K562 (cell line): ENCODE data around the gene USP10. TPM values are rescaled to one million over a fixed set of nuclear protein-coding genes. Genes with fewer than 3 reads are reported as not detected.

Experiments used
- ATAC-seq: fragments of 200-7000 bp; cut with Tn5 transposase; 3 replicates; pipeline ENCODE4 v1.9.1; 2020; ENCODE audit warnings: moderate library complexity
- Bru-seq: library from RNA; stranded (reverse); fragments of 400-500 nt; gene quantifications from one replicate; lab custom pipeline; 2021; lab: Mats Ljungman, UMichigan
- BruChase-seq, 2 experiments: library from RNA; stranded (reverse); fragments of 400-500 nt; gene quantifications; one replicate each; lab custom pipeline; 2021; lab: Mats Ljungman, UMichigan
- BruUV-seq: library from RNA; stranded (reverse); fragments of 400-500 nt; replicated peaks from 2 replicates; lab custom pipeline; 2021; lab: Mats Ljungman, UMichigan
- CTCF ChIA-PET: fragments of 300-600 bp; formaldehyde crosslinking; extraction: SDS; loops from one replicate; lab custom pipeline; 2021; ENCODE audit warnings: low intra/inter-chr PET ratio; lab: Yijun Ruan, JAX
- POLR2A ChIA-PET: fragments of 300-600, 350-650 bp; sonication (Branson Sonifier 250); formaldehyde crosslinking; extraction: SDS; loops from one replicate; lab custom pipeline; 2021; ENCODE audit warnings: antibody characterized with exemption, inconsistent platforms; lab: Yijun Ruan, JAX
- DNase-seq, 4 experiments: peaks; one replicate each; pipeline versions ENCODE4 v3.0.0 to v3.0.0-alpha.2; 2011 to 2018; ENCODE audit warnings: low spot score in 3 of 4, mixed read lengths in 3 of 4; ENCODE audit errors: extremely low read depth in 1 of 4
- FAIRE-seq: peaks from 2 replicates; lab custom pipeline; 2011; peaks lifted over from hg19 to GRCh38; lab: Jason Lieb, UNC
- H2AFZ ChIP-seq: 2 replicates; pipeline ENCODE4 v1.6.0; 2011; ENCODE audit warnings: low read depth, low read length, control low read depth, inconsistent platforms
- H3K27ac ChIP-seq: fragments of 200-600 bp; 3 replicates; pipeline ENCODE4 v1.8.0; 2011; ENCODE audit warnings: low read depth, mild to moderate bottlenecking, control low read depth, inconsistent platforms, low read length, moderate library complexity, mixed read lengths; ENCODE audit errors: extremely low read depth
- H3K27me3 ChIP-seq, 2 experiments: fragments of 300-600 bp in 1 of 2; 2 replicates in 1 of 2; 3 replicates in 1 of 2; pipeline versions ENCODE4 v1.6.0 to v1.8.0; 2011; ENCODE audit warnings: inconsistent platforms in 2 of 2, low read length in 2 of 2, mild to moderate bottlenecking in 1 of 2, mixed read lengths in 1 of 2, moderate library complexity in 1 of 2; ENCODE audit not compliant: control insufficient read depth in 2 of 2, insufficient read depth in 2 of 2
- H3K36me3 ChIP-seq: fragments of 300-600 bp; 3 replicates; pipeline ENCODE4 v1.8.0; 2011; ENCODE audit warnings: mild to moderate bottlenecking, low read length, inconsistent platforms; ENCODE audit not compliant: control insufficient read depth, insufficient read depth
- H3K4me1 ChIP-seq, 2 experiments: fragments of 200-600 bp in 1 of 2; replicated peaks in 1 of 2; 2 replicates in 1 of 2; 3 replicates in 1 of 2; pipeline versions ENCODE4 v1.5.1 to v1.8.0; 2011; ENCODE audit warnings: inconsistent platforms in 2 of 2, low read length in 2 of 2, mild to moderate bottlenecking in 1 of 2, mixed read lengths in 1 of 2, moderate library complexity in 1 of 2; ENCODE audit not compliant: control insufficient read depth in 2 of 2, insufficient read depth in 2 of 2
- H3K4me2 ChIP-seq: 2 replicates; pipeline ENCODE4 v1.6.1; 2011; ENCODE audit warnings: low read length, control low read depth, inconsistent platforms, mixed read lengths; ENCODE audit not compliant: insufficient read depth
- H3K4me3 ChIP-seq: fragments of 200-600 bp; sonication (generic), shearing (Covaris generic); 2 replicates; pipeline ENCODE4 v1.5.1; 2016; ENCODE audit warnings: control low read depth, inconsistent platforms
- H3K79me2 ChIP-seq: fragments of 200-600 bp; 3 replicates; pipeline ENCODE4 v1.8.0; 2011; ENCODE audit warnings: low read length, inconsistent platforms; ENCODE audit not compliant: control insufficient read depth, insufficient read depth
- H3K9ac ChIP-seq, 2 experiments: 2 replicates each; pipeline versions ENCODE4 v1.6.0 to v1.6.1; 2011; ENCODE audit warnings: low read depth in 2 of 2, low read length in 2 of 2, control low read depth in 1 of 2, inconsistent platforms in 1 of 2, mild to moderate bottlenecking in 1 of 2, mixed read lengths in 1 of 2; ENCODE audit not compliant: insufficient read depth in 1 of 2
- H3K9me1 ChIP-seq: one replicate; pipeline ENCODE4 v1.6.0; 2011; ENCODE audit warnings: inconsistent platforms, mild to moderate bottlenecking, low read length, moderate library complexity; ENCODE audit not compliant: control insufficient read depth, insufficient read depth
- H3K9me3 ChIP-seq: replicated peaks from 2 replicates; pipeline ENCODE4 v1.5.1; 2011; ENCODE audit warnings: low read depth, low read length, inconsistent platforms; ENCODE audit not compliant: control insufficient read depth, insufficient read depth
- H4K20me1 ChIP-seq: replicated peaks from 2 replicates; pipeline ENCODE4 v1.6.1; 2011; ENCODE audit warnings: low read length, inconsistent platforms, mixed read lengths; ENCODE audit not compliant: control insufficient read depth, insufficient read depth
- ARID2 ChIP-seq: fragments of 450-650 bp; IDR thresholded peaks from 2 replicates; pipeline ENCODE4 v1.6.1; 2017; ENCODE audit warnings: antibody characterized with exemption, mild to moderate bottlenecking
- E4F1 ChIP-seq: fragments of 250-450 bp; sonication (Bioruptor Pico); IDR thresholded peaks from 2 replicates; pipeline ENCODE4 v1.5.0; 2021; ENCODE audit warnings: mild to moderate bottlenecking, borderline replicate concordance
- MAFF ChIP-seq: IDR thresholded peaks from 2 replicates; pipeline ENCODE4 v1.6.1; 2012; ENCODE audit warnings: low read length, improper control_type of control experiment
- MEIS2 ChIP-seq: fragments of 450-650 bp; IDR thresholded peaks from 2 replicates; pipeline ENCODE4 v1.6.1; 2014; ENCODE audit warnings: mild to moderate bottlenecking; ENCODE audit not compliant: partially characterized antibody
- NR0B1 ChIP-seq: fragments of 450-650 bp; IDR thresholded peaks from one replicate; pipeline ENCODE4 v1.6.1; 2018; ENCODE audit warnings: mild to moderate bottlenecking, moderate library complexity; ENCODE audit not compliant: partially characterized antibody
- POLR2G ChIP-seq: fragments of 200-400 bp; formaldehyde crosslinking; IDR thresholded peaks from 2 replicates; pipeline ENCODE4 v1.6.1; 2017; ENCODE audit warnings: low read depth, mild to moderate bottlenecking, antibody characterized with exemption, low read length, moderate library complexity
- SUPT5H ChIP-seq: fragments of 450-650 bp; IDR thresholded peaks from 2 replicates; pipeline ENCODE4 v1.6.1; 2016
- ZNF347 ChIP-seq: fragments of 450-650 bp; formaldehyde crosslinking; IDR thresholded peaks from 2 replicates; pipeline ENCODE4 v1.4.0; 2020; ENCODE audit warnings: low read depth, mild to moderate bottlenecking, moderate library complexity
- ZNF586 ChIP-seq: fragments of 450-650 bp; formaldehyde crosslinking; conservative IDR thresholded peaks from 2 replicates; pipeline ENCODE4 v1.4.0; 2020; ENCODE audit warnings: mild to moderate bottlenecking, moderate library complexity
- ZZZ3 ChIP-seq: fragments of 450-650 bp; IDR thresholded peaks from 2 replicates; pipeline ENCODE4 v1.6.1; 2016; ENCODE audit warnings: antibody characterized with exemption, mild to moderate bottlenecking, moderate library complexity
- WGBS: fragments of 100-300 bp; shearing (Covaris generic); methylation state at CpG from one replicate; pipeline ENCODE4 v1.1.6; 2016; ENCODE audit warnings: low coverage, mixed read lengths; ENCODE audit not compliant: insufficient coverage; ENCODE audit errors: missing lambda C conversion rate; 5-methylcytosine and 5-hydroxymethylcytosine counted together
- in situ Hi-C: fragments of 300-500 bp; cut with MboI; formaldehyde crosslinking; loops from 4 replicates; pipeline ENCODE4 v1.15.0; 2018; ENCODE audit warnings: inconsistent platforms, mixed read lengths
- intact Hi-C: fragments of 100-400 bp; cut with micrococcal nuclease; formaldehyde crosslinking; loops from 2 replicates; pipeline ENCODE4 v1.14.2; 2022
- long read RNA-seq, 3 experiments: library from polyadenylated mRNA in 2 of 3; library from RNA in 1 of 3; unstranded in 2 of 3; stranded (forward) in 1 of 3; transcript quantifications; one replicate each; pipeline ENCODE4 v2.0.0, GENCODE V29; 2019 to 2022
- polyA minus RNA-seq, 3 experiments: library from RNA; depleted of rRNA, polyadenylated mRNA; stranded (reverse); fragments of >200 nt; gene quantifications; 2 replicates each; pipeline ENCODE4 v1.2.3, GENCODE V29; 2011
- polyA plus RNA-seq, 8 experiments: library from polyadenylated mRNA; depleted of rRNA in 4 of 8; stranded (reverse) in 5 of 8; unstranded in 3 of 8; fragments of >200 nt; fragmentation: Nextera tagmentation in 2 of 8; fragmentation: Illumina TruSeq in 1 of 8; extraction: Ambion mirVana in 2 of 8; extraction: Trizol in 1 of 8; gene quantifications; 2 replicates each; pipeline versions ENCODE4 v1.2.1 to v1.2.3, GENCODE V29; 2011 to 2014; ENCODE audit warnings: inconsistent platforms in 1 of 8, missing spikeins in 1 of 8
- total RNA-seq, 7 experiments: library from RNA; depleted of rRNA in 6 of 7; stranded (reverse); fragments of >200 nt in 6 of 7; fragmentation: Illumina TruSeq in 2 of 7; extraction: Trizol in 2 of 7; gene quantifications; 2 replicates each; pipeline versions ENCODE4 v1.2.1 to v1.2.3, GENCODE V29; 2011 to 2021; ENCODE audit warnings: low replicate concordance in 1 of 7

Gene USP10
- total RNA-seq (2011; cell fraction: chromatin; rRNA removed; ENCODE audit: low replicate concordance), result 154 and 338 TPM in 2 replicates
- total RNA-seq (2011; cell fraction: nucleolus; rRNA removed), result 84.7 and 99.0 TPM in 2 replicates
- total RNA-seq (2011; cell fraction: nucleoplasm; rRNA removed), result 165 and 228 TPM in 2 replicates
- 78.1 and 96.9 TPM in 2 replicates for total RNA-seq (2014; rRNA removed)
- total RNA-seq (2014; rRNA removed; fragmentation: Illumina TruSeq; extraction: Trizol), result 116 and 129 TPM in 2 replicates
- total RNA-seq (2015; rRNA removed; fragmentation: Illumina TruSeq; extraction: Trizol), result 113 and 121 TPM in 2 replicates
- total RNA-seq (2021), result 166 and 171 TPM in 2 replicates
- polyA plus RNA-seq (2011; rRNA removed), result 130 and 174 TPM in 2 replicates
- polyA plus RNA-seq (2011; cell fraction: cytosol; rRNA removed), result 147 and 220 TPM in 2 replicates
- polyA plus RNA-seq (2011; cell fraction: nucleus; rRNA removed), result 170 and 240 TPM in 2 replicates
- polyA plus RNA-seq (2012), result 98.9 and 130 TPM in 2 replicates
- polyA plus RNA-seq (2014; fragmentation: Illumina TruSeq; extraction: Trizol), result 161 and 197 TPM in 2 replicates
- polyA plus RNA-seq (2014; fragmentation: Nextera tagmentation; extraction: Ambion mirVana), result 10 to 100 TPM; 61.7 to 61.9 TPM
- 87.2 and 93.2 TPM in 2 replicates for polyA plus RNA-seq (2014; rRNA removed)
- polyA minus RNA-seq (2011; rRNA and poly(A)+ RNA removed), result 228 and 275 TPM in 2 replicates
- 118 and 134 TPM in 2 replicates for polyA minus RNA-seq (2011; cell fraction: cytosol; rRNA and poly(A)+ RNA removed)
- 62.6 and 87.9 TPM in 2 replicates for polyA minus RNA-seq (2011; cell fraction: nucleus; rRNA and poly(A)+ RNA removed)
- Bru-seq, nascent RNA, result percentile 94 among the genes with signal in this experiment
- percentile 96 among the genes with signal in this experiment for BruChase-seq, experiment 1, labeled RNA remaining after a 2-hour chase
- BruChase-seq, experiment 2, labeled RNA remaining after a 6-hour chase, result percentile 94 among the genes with signal in this experiment
- long read RNA-seq, experiment 1, transcript USP10-201 (14 exons, 3,009 nt), result major isoform, 262 of 681 reads
- long read RNA-seq, experiment 1, transcript USP10-207 (12 exons, 1,315 nt), result minor isoform, 19 of 681 reads
- long read RNA-seq, experiment 1, partial matches to known transcripts, result 247 of 681 reads
- long read RNA-seq, experiment 1, other reads (novel, unspliced or antisense), result 149 of 681 reads
- long read RNA-seq, experiment 2, transcript USP10-201 (14 exons, 3,009 nt), result major isoform, 28 of 99 reads
- long read RNA-seq, experiment 2, partial matches to known transcripts, result 16 of 99 reads
- long read RNA-seq, experiment 2, other reads (novel, unspliced or antisense), result 55 of 99 reads
- long read RNA-seq, experiment 3, transcript USP10-207 (12 exons, 1,315 nt), result minor isoform, 6 of 156 reads
- long read RNA-seq, experiment 3, transcript USP10-201 (14 exons, 3,009 nt), result major isoform, 66 of 156 reads
- long read RNA-seq, experiment 3, partial matches to known transcripts, result 64 of 156 reads
- long read RNA-seq, experiment 3, other reads (novel, unspliced or antisense), result 17 of 156 reads

- no peaks in the 10 kb centered on the region for H3K27me3 ChIP-seq
- H3K4me2 ChIP-seq, result peak within 1 kb of the TSS; percentile 95
- H3K9me1 ChIP-seq, result peaks cover 6% of the 10 kb centered on the region
- no TSS peak for BruUV-seq
- peak within 1 kb of the TSS; percentile 99 for H3K4me3 ChIP-seq
- peak within 1 kb of the TSS; percentile 90 for H3K27ac ChIP-seq
- peak within 1 kb of the TSS; percentile 96 for H2AFZ ChIP-seq
- H4K20me1 ChIP-seq, result peaks cover 35% of the 10 kb centered on the region
- H3K9ac ChIP-seq, result peak within 1 kb of the TSS; percentile 87 to 100
- POLR2A ChIA-PET, result interaction anchor here (0.7 to 2.4 kb wide), 12 partner anchors 8 to 47 kb away, joined by 3 to 16 read pairs (median 4); no protein-coding TSS in a partner anchor
- peaks cover 22% of the 10 kb centered on the region for H3K36me3 ChIP-seq
- CTCF ChIA-PET, result no interaction called here
- ATAC-seq (peak; percentile 80), DNase-seq (peak; percentile 91 to 100 (median 100)), FAIRE-seq (no peak)
- H3K79me2 ChIP-seq, result peaks cover 58% of the 10 kb centered on the region
- peaks cover 31 to 32% of the 10 kb centered on the region in 2 experiments for H3K4me1 ChIP-seq
- WGBS, result under 1% methylated on average over 55 of the region's 97 CpGs
- no peaks in the 10 kb centered on the region for H3K9me3 ChIP-seq
- in situ Hi-C loops, result no loop called here
- intact Hi-C loops, result loop anchor here (2.0 kb wide), 1 partner anchor 27 kb away; no protein-coding TSS in a partner anchor
- peak; percentile 35; the same call in 1 of the 2 replicates for TF ChIP-seq SUPT5H
- TF ChIP-seq ZZZ3, result no peak
- no peak for TF ChIP-seq MAFF
- TF ChIP-seq ARID2, result no peak
- no peak for TF ChIP-seq ZNF586 (CRISPR knock-in tag)
- TF ChIP-seq NR0B1, result no peak
- peak; percentile 95 for TF ChIP-seq POLR2G
- TF ChIP-seq MEIS2, result peak; percentile 85
- TF ChIP-seq ZNF347 (CRISPR knock-in tag), result no peak
- no peak for TF ChIP-seq E4F1 (CRISPR knock-in tag)
Measured at GRCh38 chr16:84699712-84700445, at the start of gene USP10. USP10 (plus strand) TSS chr16:84700000; CDS start chr16:84700091, 91 bp downstream.
